HCT116 (cell line): ENCODE data around the gene AVEN.

Experiments
- CEBPB ChIP-seq: IDR thresholded peaks from 2 replicates; pipeline ENCODE4 v1.6.1; 2012; ENCODE audit warnings: low read depth
- EZH2 ChIP-seq: fragments of 200-600 bp; sonication (generic); IDR thresholded peaks from 2 replicates; pipeline ENCODE4 v1.6.1; 2017; ENCODE audit warnings: antibody characterized with exemption, mixed run types
- EZH2phosphoT487 ChIP-seq: fragments of 200-600 bp; IDR thresholded peaks from 2 replicates; pipeline ENCODE4 v1.6.1; 2018; ENCODE audit warnings: antibody characterized with exemption, borderline replicate concordance
- MAX ChIP-seq: IDR thresholded peaks from 2 replicates; pipeline ENCODE4 v1.6.1; 2012
- POLR2A ChIP-seq: IDR thresholded peaks from 2 replicates; pipeline ENCODE4 v1.7.0; 2011; ENCODE audit warnings: borderline replicate concordance; ENCODE audit not compliant: insufficient read depth, insufficient read length; ENCODE audit errors: extremely low read depth
- RAD21 ChIP-seq: IDR thresholded peaks from 2 replicates; pipeline ENCODE4 v1.6.1; 2012; ENCODE audit warnings: low read depth, mild to moderate bottlenecking
- REST ChIP-seq: IDR thresholded peaks from 2 replicates; pipeline ENCODE4 v1.6.1; 2012; ENCODE audit warnings: low read depth
- SIN3A ChIP-seq: IDR thresholded peaks from 2 replicates; pipeline ENCODE4 v1.6.1; 2012; ENCODE audit warnings: low read depth
- SP1 ChIP-seq: IDR thresholded peaks from 2 replicates; pipeline ENCODE4 v1.6.1; 2012; ENCODE audit warnings: low read depth
- YY1 ChIP-seq: IDR thresholded peaks from 2 replicates; pipeline ENCODE4 v1.6.1; 2011; ENCODE audit warnings: low read length, low read depth, moderate library complexity, mild to moderate bottlenecking; ENCODE audit not compliant: insufficient replicate concordance; ENCODE audit errors: extremely low read depth
- ZNF274 ChIP-seq: fragments of 200-500 bp; sonication (Bioruptor generic); IDR thresholded peaks from 2 replicates; pipeline ENCODE4 v1.6.1; 2014; ENCODE audit warnings: mild to moderate bottlenecking, low read depth, low read length, inconsistent platforms
- TF ChIP-seq, protein P1 (sequence below), 3 experiments: fragments of 200-600 bp in 1 of 3; sonication (generic) in 1 of 3; IDR thresholded peaks in 2 of 3; conservative IDR thresholded peaks in 1 of 3; 2 replicates each; pipeline ENCODE4 v1.5.1; 2012 to 2017; ENCODE audit warnings: low read depth in 2 of 3, low read length in 2 of 3, antibody characterized with exemption in 1 of 3, borderline replicate concordance in 1 of 3, control low read depth in 1 of 3, mild to moderate bottlenecking in 1 of 3, mixed read lengths in 1 of 3, mixed run types in 1 of 3, moderate library complexity in 1 of 3; ENCODE audit not compliant: insufficient read depth in 1 of 3

- TF ChIP-seq, protein P1, sequence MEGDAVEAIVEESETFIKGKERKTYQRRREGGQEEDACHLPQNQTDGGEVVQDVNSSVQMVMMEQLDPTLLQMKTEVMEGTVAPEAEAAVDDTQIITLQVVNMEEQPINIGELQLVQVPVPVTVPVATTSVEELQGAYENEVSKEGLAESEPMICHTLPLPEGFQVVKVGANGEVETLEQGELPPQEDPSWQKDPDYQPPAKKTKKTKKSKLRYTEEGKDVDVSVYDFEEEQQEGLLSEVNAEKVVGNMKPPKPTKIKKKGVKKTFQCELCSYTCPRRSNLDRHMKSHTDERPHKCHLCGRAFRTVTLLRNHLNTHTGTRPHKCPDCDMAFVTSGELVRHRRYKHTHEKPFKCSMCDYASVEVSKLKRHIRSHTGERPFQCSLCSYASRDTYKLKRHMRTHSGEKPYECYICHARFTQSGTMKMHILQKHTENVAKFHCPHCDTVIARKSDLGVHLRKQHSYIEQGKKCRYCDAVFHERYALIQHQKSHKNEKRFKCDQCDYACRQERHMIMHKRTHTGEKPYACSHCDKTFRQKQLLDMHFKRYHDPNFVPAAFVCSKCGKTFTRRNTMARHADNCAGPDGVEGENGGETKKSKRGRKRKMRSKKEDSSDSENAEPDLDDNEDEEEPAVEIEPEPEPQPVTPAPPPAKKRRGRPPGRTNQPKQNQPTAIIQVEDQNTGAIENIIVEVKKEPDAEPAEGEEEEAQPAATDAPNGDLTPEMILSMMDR (IDR thresholded peaks at IDR 0.05 in 2 of 3, conservative IDR thresholded peaks at IDR 0.05 in 1 of 3; ENCODE audit: borderline replicate concordance in 1 of 3, insufficient read depth in 1 of 3, low read depth in 2 of 3, low read length in 2 of 3) = no peak
- TF ChIP-seq MAX = no peak
- no peak for TF ChIP-seq POLR2A
- TF ChIP-seq EZH2 = no peak
- TF ChIP-seq RAD21 = no peak
- no peak for TF ChIP-seq REST
- no peak for TF ChIP-seq CEBPB
- no peak for TF ChIP-seq SIN3A
- TF ChIP-seq EZH2phosphoT487 = no peak
- TF ChIP-seq YY1 = no peak
- no peak for TF ChIP-seq SP1
- TF ChIP-seq ZNF274 = no peak
Observed at GRCh38 chr15:34013746-34014145, 25.3 kb downstream of the AVEN start.
